ENCODE measurements around the gene CHL1. TPM values are rescaled to one million over a fixed set of nuclear protein-coding genes. Genes with fewer than 3 reads are reported as not detected.

The CHL1 gene
- total RNA-seq, 2 donors from 2014 or later = 6.1 to 10.5 TPM

DNA sequence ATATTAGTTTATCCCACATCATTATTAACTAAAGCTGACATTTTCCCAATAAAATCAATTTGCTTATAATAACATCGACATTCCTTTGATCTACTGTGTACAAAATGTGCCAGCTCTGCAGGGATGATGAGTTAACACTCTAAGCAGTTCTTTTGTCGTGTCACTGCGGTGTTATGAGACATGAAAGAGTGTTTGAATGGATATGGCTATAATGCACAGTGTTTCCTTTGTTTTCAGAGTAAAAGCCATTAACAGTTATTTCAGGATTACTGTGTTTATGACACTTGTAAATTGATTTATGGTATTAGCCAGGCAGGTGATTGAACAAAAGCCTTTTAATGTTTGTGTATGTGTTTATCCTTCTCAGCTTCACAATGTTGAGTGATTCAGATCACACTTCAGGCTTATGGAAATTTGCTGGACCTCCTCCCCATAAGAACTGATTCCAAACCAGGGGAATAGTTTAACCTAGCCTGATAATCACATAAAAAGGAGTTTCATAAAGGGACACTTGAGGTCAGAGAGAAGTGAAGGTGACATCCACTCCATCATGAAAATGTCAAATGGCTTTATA, 115.7 kb downstream of the CHL1 start:
- DNase-seq (ENCODE audit: low spot score) = no peak
- TF ChIP-seq POLR2A (IDR thresholded peaks at IDR 0.05) = no peak
- no peak for TF ChIP-seq POLR2AphosphoS5 (IDR thresholded peaks at IDR 0.05)
- TF ChIP-seq, protein P1, sequence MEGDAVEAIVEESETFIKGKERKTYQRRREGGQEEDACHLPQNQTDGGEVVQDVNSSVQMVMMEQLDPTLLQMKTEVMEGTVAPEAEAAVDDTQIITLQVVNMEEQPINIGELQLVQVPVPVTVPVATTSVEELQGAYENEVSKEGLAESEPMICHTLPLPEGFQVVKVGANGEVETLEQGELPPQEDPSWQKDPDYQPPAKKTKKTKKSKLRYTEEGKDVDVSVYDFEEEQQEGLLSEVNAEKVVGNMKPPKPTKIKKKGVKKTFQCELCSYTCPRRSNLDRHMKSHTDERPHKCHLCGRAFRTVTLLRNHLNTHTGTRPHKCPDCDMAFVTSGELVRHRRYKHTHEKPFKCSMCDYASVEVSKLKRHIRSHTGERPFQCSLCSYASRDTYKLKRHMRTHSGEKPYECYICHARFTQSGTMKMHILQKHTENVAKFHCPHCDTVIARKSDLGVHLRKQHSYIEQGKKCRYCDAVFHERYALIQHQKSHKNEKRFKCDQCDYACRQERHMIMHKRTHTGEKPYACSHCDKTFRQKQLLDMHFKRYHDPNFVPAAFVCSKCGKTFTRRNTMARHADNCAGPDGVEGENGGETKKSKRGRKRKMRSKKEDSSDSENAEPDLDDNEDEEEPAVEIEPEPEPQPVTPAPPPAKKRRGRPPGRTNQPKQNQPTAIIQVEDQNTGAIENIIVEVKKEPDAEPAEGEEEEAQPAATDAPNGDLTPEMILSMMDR (IDR thresholded peaks at IDR 0.05) = no peak
- intact Hi-C loops (cut with DNase I) = no loop called here
- no peaks in the 10 kb centered on the region for H3K9me3 ChIP-seq
- H3K4me1 ChIP-seq (replicated peaks) = no peaks in the 10 kb centered on the region
- H3K27me3 ChIP-seq (replicated peaks; ENCODE audit: insufficient read depth) = no peaks in the 10 kb centered on the region
- no peaks in the 10 kb centered on the region for H3K36me3 ChIP-seq
- WGBS = 27% methylated on average over 3 of the region's 3 CpGs
- no peak overlapping the region for H3K4me3 ChIP-seq
- no peak overlapping the region for H3K27ac ChIP-seq

DNA sequence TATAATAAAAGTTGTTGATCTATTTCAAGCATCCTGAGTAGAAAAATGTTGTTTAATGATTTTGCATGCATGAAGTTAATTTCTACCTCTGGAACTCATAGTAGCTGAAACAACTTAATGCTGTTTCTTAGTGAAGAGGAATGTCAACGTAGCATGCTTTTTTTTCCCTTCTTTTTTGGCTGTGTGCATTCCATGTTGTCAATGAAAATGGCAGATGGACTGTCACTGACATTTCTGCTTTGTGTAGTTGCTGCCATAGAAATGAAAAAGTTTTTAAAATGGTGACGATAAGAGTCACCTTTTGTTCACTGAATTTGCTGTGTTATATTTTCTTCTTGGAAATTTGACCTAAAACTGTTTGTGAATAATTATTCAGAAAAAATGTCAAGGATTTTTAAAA, 116.3 kb downstream of the CHL1 start:
- WGBS = 68% methylated on average over 2 of the region's 2 CpGs
- no peak for DNase-seq (ENCODE audit: low spot score)
- no peak overlapping the region for H3K4me3 ChIP-seq
- H3K9me3 ChIP-seq = no peaks in the 10 kb centered on the region
- no peak overlapping the region for H3K27ac ChIP-seq
- no peaks in the 10 kb centered on the region for H3K36me3 ChIP-seq
- no peaks in the 10 kb centered on the region for H3K4me1 ChIP-seq (replicated peaks)
- H3K27me3 ChIP-seq (replicated peaks; ENCODE audit: insufficient read depth) = no peaks in the 10 kb centered on the region
- intact Hi-C loops (cut with DNase I) = no loop called here
- TF ChIP-seq, protein P1 (IDR thresholded peaks at IDR 0.05) = no peak
- TF ChIP-seq POLR2A (IDR thresholded peaks at IDR 0.05) = no peak
- TF ChIP-seq POLR2AphosphoS5 (IDR thresholded peaks at IDR 0.05) = no peak

DNA sequence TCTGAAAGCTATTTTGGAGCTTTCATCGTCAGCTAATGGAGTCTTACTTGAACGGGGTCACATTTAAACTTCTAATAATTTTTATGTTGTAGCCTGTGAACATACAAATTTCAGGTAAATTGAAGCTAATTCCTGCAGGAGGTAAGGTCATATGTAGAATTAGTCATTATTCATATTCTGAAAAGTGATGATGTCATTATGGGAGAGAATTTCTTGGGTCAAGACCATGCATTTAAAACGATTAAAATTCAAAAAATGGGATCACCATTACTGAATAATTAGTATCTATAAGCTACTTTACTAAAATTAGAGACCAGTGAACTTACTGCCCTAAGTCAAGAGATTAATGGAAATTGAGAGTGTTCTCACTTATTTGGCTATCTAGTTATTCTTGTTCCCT, 120.4 kb downstream of the CHL1 start:
- 87% methylated on average over 3 of the region's 3 CpGs for WGBS
- H3K9me3 ChIP-seq = no peaks in the 10 kb centered on the region
- no peaks in the 10 kb centered on the region for H3K36me3 ChIP-seq
- no peak for TF ChIP-seq POLR2AphosphoS5 (IDR thresholded peaks at IDR 0.05)
- no peak for TF ChIP-seq POLR2A (IDR thresholded peaks at IDR 0.05)
- TF ChIP-seq, protein P1 (IDR thresholded peaks at IDR 0.05) = no peak
- DNase-seq (ENCODE audit: low spot score) = no peak
- no peak overlapping the region for H3K27ac ChIP-seq
- H3K4me1 ChIP-seq (replicated peaks) = no peaks in the 10 kb centered on the region
- H3K4me3 ChIP-seq = no peak overlapping the region
- intact Hi-C loops (cut with DNase I) = no loop called here
- H3K27me3 ChIP-seq (replicated peaks; ENCODE audit: insufficient read depth) = no peaks in the 10 kb centered on the region

DNA sequence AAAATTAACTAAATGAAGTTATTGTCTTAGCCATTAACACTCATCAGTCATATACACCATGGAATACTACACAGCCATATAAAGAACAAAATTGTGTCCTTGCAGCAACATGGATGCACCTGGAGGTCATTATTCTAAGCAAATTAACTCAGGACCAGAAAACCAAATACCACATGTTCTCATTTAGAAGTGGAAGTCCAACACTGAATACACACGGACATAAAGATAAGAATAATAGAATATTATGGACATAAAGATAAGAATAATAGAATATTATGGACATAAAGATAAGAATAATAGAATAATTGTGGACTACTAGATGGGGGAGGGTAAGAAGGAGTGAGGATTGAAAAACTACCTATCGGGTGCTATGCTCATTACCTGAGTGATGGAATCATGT, 122.3 kb downstream of the CHL1 start:
- WGBS = 78% methylated on average over 2 of the region's 2 CpGs

DNA sequence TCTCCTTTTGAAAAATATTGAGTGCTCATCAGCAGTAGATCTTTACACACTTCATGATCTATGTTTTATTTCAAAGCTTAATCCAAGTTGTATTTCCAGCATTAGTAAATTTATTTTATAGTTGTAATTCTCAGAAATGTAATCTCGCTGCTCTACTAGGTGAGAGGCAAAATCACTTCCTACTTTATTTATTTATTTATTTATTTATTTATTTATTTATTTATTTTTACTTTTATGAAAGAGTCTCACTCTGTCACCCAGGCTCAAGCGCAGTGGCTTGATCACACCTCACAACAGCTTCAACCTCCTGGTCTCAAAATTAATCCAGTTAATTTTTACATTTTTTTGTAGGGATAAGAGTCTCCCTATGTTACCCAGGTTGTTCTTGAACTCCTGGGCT, 127.9 kb downstream of the CHL1 start:
- 91% methylated on average over 2 of the region's 2 CpGs for WGBS
- no peaks in the 10 kb centered on the region for H3K36me3 ChIP-seq
- no peak overlapping the region for H3K4me3 ChIP-seq
- intact Hi-C loops (cut with DNase I) = no loop called here
- H3K9me3 ChIP-seq = no peaks in the 10 kb centered on the region
- H3K27me3 ChIP-seq (replicated peaks; ENCODE audit: insufficient read depth) = no peaks in the 10 kb centered on the region
- no peak overlapping the region for H3K27ac ChIP-seq
- no peaks in the 10 kb centered on the region for H3K4me1 ChIP-seq (replicated peaks)
- TF ChIP-seq, protein P1 (IDR thresholded peaks at IDR 0.05) = no peak
- TF ChIP-seq POLR2A (IDR thresholded peaks at IDR 0.05) (no peak), POLR2AphosphoS5 (IDR thresholded peaks at IDR 0.05) (no peak)
- DNase-seq (ENCODE audit: low spot score) = no peak

More for the DNA sequence above, 122.3 kb downstream of the CHL1 start:
- intact Hi-C loops (cut with DNase I) = no loop called here
- DNase-seq (ENCODE audit: low spot score) = no peak
- no peaks in the 10 kb centered on the region for H3K27me3 ChIP-seq (replicated peaks; ENCODE audit: insufficient read depth)
- H3K4me3 ChIP-seq = no peak overlapping the region
- no peaks in the 10 kb centered on the region for H3K4me1 ChIP-seq (replicated peaks)
- H3K27ac ChIP-seq = no peak overlapping the region
- no peaks in the 10 kb centered on the region for H3K9me3 ChIP-seq
- no peaks in the 10 kb centered on the region for H3K36me3 ChIP-seq
- TF ChIP-seq, protein P1 (IDR thresholded peaks at IDR 0.05) = no peak
- TF ChIP-seq POLR2AphosphoS5 (IDR thresholded peaks at IDR 0.05) = no peak
- no peak for TF ChIP-seq POLR2A (IDR thresholded peaks at IDR 0.05)

Data from prostate gland (tissue), 2 donors.